OCI-LY1 (cell line): ENCODE results near the gene PLPP4.

Source experiments
- CTCF ChIP-seq: fragments of 200-600 bp; sonication (generic), shearing (Covaris generic); IDR thresholded peaks from 2 replicates; pipeline ENCODE4 v1.5.1; 2017; ENCODE audit warnings: mild to moderate bottlenecking, antibody characterized with exemption, low read length, moderate library complexity, mixed read lengths
- EZH2 ChIP-seq: fragments of 200-600 bp; sonication (generic), shearing (Covaris generic); IDR thresholded peaks from 2 replicates; pipeline ENCODE4 v1.8.0; 2017; ENCODE audit warnings: borderline replicate concordance, mixed run types, mild to moderate bottlenecking, antibody characterized with exemption, low read length, moderate library complexity, mixed read lengths

DNA sequence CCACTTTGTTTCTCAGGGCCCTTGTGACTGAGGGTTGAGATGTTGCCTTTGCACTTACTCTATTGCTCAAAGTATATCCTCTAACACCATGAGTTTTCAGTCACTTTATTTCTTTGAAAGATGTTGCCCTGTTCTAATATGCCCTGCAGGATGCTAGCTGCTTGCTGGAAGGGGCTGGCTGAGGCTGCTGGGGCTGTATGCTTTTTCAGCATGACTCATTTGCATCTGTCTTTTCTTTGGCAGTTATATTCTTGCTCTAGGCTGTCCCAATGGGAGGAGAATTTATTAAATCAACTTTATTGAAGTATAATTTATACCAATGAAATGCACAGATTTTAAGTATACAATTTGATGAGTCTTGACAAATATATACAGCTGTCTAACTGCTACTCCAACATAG is 157.7 kb downstream of the PLPP4 start:
- TF ChIP-seq CTCF (no peak), EZH2 (no peak)
